HG03378 (cell line): ENCODE results near the gene EYS.
A peak's percentile ranks its signal among the peaks of the same experiment; 100 is the strongest.

Source experiments
- ATAC-seq: cut with Tn5 transposase; IDR thresholded peaks from one replicate; pipeline ENCODE4 v1.9.1; 2021; ENCODE audit warnings: mild to moderate bottlenecking, moderate library complexity; ENCODE audit not compliant: unreplicated experiment

The EYS gene

DNA sequence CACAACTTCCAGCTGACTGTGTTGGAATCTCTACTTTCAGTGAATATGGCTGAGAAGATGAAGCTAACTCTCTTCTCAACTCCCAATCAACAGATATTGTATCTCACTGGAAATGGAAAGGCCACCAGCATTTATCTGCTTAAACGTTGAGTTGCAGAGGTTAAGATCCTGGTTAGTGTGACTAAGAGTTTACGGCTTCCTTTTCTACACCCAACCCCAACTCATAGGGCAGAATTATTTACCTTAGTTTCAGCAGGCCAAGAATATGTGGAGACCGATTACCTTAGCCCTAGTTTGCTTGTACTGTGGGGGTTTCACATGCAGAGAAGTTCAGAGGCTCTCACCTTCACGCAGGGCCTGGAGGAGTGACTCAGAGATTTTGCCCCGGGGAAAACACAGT lies 1026.6 kb downstream of the EYS start:
- no peak for ATAC-seq

DNA sequence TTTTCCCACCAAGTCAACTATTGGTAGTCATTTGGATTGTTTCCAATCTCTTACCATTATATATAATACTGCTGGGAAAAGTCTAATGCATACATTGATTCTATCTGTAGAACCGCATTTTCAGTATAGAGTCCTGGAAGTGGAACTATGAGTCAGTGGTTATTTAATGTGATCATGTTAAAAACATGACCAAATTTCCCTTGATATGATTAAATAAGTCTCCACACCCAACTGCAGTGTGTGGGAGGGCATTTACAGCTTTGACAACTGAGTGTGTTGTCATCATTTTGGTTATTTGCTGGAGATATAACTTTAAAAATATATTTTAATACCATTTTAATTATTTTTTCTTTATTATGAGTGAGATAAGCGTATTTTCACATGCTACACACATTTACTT lies 1027.6 kb downstream of the EYS start:
- no peak for ATAC-seq

DNA sequence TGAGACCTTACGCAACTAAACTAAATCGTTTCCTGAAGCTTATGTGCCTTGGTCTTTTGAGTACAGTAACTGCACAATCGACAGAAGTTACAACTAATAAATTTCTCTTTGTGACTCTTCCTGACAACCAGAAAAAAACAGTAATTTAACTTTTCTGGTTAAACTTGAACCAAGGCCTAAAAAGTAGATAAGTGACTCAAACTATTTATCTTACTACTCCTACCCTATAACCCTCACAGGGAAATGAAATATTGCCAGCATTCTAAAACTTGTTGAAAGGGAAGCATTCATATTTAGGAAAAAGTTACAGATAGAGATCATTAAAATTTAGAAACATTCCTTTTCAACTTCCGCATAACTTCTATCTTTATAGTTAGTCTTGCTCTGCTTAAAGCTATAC lies 1034.4 kb downstream of the EYS start:
- no peak for ATAC-seq

DNA sequence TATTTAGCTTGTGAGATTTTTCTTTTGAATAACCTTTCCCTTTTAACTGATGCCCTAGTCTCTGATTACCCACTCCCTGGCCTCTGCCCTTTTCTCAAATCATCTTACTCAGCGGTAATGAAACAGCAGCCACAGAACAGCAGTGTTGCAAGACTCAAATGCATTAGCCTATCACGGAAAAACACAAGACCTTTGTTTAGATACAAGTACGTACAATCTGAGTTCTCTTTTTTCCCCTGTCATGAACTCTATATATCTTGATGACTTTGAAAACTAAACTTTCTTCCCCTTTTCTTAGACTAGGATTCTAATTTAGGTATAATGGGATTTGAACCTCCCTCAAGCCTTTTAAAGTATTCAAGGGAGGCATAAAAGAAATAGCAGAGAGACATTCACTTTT lies 1034.9 kb downstream of the EYS start:
- no peak for ATAC-seq

DNA sequence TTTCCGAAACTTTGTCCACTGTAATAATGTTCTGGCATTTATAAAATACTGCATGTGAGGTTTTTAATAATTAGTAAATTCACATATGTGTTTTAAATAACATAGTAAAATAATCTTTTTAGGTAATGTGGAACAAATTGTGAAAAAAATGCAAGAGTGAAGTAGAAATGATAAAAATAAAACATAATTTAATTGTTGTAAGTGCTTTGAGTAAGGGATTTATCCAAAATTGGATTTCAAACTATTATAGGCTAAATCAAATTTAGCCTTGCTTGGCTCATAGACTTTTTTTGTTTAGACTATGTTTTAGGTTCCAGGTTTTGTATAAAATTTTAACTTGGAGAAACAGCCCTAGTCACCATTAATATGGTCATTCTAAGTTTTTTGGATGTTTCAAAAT lies 1041.9 kb downstream of the EYS start:
- ATAC-seq: no peak

DNA sequence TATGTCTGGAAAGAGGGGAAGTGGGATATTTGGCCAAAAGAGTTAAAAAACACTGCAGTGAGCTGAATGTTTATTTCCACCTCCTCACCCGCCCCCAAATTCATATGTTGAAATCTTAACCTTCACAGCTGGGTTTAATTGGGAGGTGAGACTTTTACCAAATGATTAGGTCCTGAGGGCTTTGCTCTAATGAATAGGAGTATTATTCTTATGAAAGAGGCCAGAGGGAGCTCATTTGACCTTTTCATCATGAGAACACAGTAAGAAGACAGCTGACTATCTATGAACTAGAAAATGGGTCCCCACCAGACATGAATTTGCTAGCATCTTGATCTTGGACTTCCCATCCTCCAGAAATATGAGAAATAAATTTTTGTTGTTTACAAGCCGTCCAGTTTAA lies 1042.5 kb downstream of the EYS start:
- ATAC-seq: no peak

DNA sequence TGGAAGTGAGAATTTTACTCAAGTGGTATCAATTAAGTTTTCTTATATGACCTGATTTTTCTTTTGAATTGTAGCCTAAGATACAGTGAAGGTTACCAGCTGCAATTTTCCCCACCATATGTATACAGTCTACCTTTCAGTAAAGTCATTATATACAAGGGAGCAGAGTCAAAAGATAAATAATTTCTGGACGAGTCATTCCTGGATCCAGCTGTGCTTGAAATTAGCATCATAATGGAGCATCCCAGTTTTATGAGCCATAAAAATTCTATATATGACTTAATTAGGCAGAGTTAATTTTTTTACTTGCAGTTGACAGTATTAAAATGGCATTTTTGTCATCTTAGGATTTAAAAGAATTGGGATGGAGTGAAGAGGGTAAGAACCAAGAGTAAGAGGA lies 1063.0 kb downstream of the EYS start:
- ATAC-seq: no peak

DNA sequence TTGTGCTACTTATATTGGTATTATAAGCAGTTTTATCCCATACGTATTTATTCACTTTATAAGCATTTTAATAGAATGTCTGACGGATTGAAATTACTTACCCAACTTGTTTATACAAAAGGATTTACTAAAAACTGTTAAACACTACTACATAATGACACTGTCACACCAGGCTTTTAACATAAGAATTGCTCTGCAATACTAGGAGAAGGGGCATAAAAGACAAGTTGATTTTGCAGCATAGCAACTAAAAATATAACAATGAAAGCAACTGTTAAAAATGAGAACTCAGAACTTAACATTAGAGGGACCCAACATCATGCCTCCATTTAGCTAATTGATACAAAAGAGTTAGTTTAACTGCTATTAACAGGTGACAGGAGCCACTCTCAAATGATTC lies 1076.1 kb downstream of the EYS start:
- no peak for ATAC-seq

DNA sequence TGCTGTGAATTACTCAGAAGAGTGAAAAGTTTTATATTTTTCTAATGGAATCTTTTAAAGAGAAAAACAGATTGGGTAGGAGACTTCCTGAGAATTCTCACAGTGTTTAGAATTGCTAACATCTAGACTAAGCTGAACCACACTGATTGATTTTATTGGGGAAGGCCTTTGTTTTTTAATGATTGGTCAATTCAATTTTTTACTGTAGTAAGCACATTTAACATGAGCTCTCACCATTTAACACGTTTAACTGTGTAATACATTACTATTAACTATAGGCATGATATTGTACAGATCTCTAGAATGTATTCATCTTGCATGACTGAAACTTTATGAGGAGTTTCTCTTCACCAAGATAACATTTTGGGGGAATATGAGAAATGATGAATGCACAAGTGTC lies 1084.1 kb downstream of the EYS start:
- ATAC-seq: no peak

DNA sequence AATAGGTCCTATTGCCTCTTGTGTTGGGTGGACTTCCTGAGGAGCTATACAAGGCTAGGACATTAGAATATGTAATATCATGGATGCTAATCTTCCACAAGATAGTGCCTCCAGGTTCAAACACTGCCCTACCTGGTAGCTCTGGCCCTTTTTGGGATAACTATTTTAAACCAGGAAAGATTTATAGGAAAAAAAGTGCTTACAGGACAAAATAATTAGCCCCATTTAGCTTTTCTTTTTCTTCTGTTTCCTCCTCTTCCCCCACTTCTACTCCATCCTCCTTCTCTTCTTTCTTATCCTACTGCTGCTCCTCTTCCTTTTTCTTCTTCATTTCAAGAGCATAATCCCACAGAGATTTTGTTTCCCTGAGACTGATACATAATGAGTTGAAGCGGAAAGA lies 1104.0 kb downstream of the EYS start:
- no peak for ATAC-seq

DNA sequence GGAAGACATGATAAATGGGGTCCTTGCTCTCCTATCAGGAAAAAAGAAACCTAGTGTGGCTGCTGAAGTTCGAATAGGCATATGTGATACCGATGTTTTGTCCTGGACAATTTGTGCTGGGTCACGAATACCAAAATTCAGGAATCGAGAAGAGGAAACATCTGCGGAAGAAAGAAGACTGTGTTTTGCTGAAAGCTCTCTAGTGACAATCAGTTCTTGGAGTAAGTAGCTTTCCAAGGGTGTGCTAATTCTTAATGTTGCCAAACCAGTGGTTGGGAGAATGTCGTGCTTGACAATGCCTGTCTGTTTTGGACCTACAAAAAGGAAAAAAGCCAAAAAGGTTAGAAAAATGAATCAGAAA lies 1115.4 kb downstream of the EYS start:
- ATAC-seq: no peak

DNA sequence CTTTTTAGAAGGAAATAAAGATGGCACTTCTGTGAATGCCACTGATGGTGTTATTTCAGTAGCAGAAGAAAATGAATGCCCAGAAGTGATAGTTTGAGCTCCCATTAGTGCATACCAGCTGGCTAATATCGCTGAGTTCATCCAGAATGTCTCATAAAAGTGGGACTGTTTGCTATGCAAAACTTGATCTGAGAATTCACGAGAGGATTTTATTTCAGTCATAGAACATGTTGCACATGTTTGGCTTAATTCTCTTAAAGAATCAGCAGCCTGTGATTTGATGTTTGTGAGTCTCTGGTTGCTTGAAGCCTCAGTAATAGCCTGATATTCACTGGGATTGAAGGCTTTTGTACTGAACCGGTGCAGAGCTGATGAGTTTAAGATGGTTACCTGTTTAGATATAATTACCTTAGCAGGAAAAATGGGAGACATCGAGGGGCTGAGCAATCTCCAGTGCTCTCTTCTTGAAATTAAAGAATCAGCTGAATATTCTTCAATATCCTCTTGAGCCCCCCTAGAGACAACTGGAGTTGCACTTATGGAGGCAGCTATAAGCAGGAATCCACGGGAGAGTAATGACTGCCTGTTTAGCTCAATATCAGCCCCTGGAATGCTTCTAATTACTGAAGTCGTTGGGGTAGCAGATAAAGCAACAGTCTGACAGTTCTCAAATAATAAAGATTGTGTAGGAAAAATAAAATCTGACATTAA lies 1115.9 kb downstream of the EYS start:
- no peak for ATAC-seq

DNA sequence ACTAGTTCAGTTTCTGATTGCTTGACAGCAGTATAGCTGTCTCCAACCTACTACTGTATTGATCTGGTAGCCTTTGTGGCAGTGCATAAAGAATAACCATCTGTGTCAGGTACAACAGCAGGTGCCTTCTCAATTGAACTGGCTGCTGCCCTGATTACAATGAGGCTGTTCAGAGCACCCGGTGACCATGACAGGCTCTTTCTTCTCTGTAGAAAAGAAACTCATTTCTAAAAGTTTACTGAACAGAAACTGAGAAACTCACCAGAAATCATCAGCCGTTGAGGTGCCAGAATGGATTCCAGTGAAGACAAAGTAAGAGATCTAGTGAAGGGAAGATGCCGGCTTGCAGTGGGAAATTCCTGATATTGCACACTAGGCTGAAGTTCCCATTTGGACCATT lies 1117.1 kb downstream of the EYS start:
- no peak for ATAC-seq

DNA sequence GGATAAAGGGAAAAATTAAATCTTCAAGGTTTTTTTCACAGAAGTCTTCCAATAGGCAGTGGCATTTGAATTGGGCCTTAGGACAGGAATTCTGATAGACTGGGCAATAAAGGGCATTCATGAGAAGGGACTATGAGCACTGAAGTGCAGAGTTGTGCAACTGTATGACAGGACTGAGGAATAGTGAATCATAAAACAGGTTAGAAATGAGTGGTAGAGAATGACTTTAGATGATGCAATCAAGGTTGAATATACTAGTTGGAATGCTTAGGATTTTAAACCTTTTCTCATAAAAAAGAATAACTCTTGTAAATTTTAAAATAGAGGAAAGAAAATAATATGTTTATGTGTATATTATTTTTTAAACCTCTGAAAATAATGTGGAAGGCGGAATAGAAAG lies 1126.7 kb downstream of the EYS start:
- ATAC-seq: no peak

DNA sequence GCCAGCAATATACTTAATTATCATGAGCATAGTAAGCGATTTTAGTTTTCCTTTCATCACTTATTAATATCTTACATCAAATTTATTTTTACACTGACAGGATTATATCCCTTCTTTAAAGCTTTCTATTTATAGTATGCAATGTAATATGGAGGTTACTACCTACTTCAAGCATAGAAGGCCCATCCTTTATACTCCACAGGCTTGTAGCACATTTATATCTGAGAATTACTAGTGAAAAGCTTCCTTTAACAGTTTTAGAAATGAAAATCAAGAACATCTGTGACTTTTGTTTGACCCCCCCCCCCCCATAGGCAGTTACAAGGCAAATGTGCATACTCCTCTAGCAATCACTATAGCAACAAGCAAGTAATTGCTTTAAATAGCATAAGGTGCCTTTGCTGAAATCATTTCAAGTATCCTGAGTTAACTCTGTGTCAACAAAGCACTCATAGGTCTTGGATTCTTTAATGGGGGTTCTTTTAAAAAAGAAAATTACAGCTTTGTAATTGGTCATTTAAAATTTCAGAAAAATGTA lies 1153.7 kb downstream of the EYS start:
- ATAC-seq: no peak

DNA sequence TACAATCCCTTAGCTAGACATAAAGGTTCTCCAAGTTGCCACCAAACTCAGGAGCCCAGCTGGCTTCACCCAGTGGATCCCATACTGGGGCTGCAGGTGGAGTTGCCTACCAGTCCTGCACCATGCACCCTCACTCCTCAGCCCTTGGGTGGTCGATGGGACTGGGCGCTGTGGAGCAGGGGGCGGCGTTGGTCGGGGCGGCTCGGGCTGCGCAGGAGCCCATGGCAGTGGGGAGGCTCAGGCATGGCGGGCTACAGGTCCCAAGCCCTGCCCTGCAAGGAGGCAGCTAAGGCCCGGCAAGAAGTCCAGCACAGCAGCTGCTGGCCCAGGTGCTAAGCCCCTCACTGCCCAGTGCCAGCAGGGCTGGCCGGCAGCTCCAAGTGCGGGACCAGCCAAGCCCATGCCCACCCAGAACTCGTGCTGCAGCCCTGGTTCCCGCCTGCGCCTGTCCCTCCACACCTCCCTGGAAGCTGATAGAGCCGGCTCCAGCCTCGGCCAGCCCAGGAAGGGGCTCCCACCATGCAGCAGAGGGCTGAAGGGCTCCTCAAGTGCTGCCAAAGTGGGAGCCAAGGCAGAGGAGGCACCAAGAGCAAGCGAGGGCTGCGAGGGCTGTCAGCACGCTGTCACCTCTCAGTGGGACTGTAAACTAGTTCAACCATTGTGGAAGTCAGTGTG lies 1159.3 kb downstream of the EYS start:
- no peak for ATAC-seq

DNA sequence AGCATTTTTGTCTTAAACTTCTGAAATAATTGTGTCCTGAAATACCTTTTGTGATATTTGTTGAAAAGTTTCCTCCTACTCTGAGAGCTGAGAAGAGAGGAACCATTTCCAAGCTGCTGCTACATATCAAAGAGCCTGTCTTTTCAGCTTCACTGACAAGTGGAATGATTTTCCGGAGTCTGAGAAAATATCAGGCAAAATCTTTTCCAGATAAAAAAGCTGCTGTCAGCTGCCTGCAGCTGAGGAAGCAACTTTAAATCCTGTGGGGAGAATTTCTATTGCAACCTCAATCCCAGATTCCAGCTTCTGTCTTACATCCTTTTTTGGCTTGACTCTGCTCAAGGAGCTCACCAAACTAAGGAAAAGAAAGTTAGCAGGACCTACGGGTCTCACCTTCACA lies 1167.1 kb downstream of the EYS start:
- ATAC-seq: no peak

DNA sequence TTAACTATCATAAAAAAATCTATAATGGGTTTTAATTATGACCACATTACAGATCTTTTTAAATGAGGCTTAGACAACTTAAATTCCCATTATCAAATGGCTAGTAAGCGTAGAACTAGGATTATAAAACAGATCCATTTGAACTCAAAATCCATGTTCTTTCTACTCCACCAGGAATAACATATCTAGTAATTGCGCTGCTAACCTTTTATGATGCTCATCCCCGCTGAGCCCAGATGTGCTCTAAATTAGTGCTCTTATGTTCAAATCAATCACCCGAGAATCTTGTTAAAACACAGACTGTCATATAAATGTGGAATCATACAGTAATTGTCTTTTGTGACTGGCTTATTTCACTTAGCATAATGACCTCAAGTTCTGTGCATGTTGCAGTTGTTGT lies 1168.3 kb downstream of the EYS start:
- no peak for ATAC-seq

DNA sequence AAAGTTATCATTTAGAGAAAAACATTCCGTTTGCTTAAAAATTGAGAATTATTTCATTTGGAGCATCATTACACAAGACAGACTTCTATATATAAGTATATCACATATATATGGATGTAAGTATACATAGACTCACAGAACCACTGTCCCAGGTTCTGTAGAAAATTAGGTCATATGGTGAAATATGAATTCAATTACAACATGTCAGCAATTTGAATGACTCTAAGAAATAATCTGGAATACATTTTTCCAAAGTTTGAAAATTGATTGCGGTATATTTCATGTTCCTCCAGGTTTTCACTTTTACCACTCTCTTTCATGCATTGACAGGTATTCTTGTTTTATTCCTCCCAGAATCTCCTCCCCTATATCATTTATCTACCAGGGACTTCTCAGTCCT lies 1179.1 kb downstream of the EYS start:
- no peak for ATAC-seq

DNA sequence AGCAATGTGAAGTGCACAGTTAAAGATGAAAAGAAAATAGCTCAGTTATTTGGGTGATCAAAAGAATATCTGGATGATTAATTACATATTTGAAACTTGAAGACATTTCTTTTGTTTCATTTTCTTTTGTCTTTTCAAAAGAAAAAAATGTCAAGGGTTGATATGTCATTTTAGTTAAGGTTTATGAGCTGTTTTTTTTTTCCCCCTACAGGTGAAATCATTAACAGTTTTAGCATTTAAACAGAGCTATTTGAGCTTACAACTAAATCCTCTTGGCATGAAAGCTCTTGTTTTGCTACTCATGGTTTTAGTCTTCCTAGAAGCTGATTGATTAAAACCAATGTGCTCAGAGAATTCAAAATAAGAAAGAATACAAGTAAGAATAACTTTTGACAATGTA lies 1184.2 kb downstream of the EYS start:
- ATAC-seq: no peak

DNA sequence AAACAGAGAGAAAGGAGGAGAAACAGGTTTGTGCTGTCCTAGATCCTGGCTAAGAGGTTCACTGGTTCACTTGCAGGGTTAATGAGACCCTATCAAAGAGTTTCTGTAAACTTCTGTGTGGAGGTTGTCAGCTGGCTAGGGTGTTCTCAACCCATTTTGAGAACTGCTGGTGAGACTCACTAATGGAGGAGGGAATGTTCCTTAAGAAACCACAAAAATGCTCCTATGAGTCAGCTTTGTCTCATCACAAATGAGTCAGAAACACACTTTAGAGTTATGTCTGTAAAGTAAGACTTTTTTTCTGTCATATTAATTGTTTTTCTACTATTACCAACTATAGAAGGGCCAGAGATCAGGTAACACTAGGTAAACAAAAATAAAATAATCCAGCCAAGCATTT lies 1187.0 kb downstream of the EYS start:
- ATAC-seq: peak; percentile 87

DNA sequence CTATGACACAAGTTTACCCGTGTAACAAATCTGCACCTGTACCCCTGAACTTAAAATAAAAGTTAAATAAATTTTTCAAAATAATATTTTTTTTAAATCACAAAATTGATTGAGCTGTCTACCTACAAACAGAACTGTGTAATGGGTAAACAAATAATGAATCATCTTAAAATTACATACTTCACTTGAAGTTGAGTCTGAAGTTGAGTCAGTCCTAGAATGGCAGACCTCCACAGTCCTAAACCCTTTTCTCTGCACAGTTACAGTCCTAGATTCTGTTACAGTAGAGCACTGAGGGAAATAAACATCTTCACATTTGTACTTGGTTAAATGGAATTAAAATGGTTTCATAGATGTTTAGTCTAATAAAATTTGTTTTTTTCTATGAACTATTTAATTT lies 1190.6 kb downstream of the EYS start:
- ATAC-seq: no peak

DNA sequence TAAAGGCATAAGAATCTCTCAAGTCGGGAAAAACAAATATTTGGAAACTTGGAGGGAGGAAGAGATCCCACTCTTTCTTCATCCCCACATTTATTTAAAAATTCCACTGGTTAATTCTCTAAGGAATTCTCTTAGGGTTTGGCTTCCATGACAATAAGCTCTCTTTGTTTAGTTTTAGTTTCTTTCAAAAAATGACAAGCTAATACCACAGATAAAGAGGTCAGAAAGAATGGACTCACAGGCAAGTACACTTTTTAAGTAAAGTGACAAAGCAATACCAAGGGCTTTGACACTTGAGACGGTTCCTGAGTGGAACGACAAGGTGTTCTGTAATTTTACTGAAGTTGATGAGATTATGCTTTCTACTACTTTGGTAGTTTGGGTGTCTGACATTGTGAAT lies 1199.4 kb downstream of the EYS start:
- ATAC-seq: no peak
